ENCODE measurements around the gene CCDC167. TPM values are rescaled to one million over a fixed set of nuclear protein-coding genes. Genes with fewer than 3 reads are reported as not detected.

The CCDC167 gene
- total RNA-seq, 1 donor from 2014 or later: 24.0 TPM

DNA sequence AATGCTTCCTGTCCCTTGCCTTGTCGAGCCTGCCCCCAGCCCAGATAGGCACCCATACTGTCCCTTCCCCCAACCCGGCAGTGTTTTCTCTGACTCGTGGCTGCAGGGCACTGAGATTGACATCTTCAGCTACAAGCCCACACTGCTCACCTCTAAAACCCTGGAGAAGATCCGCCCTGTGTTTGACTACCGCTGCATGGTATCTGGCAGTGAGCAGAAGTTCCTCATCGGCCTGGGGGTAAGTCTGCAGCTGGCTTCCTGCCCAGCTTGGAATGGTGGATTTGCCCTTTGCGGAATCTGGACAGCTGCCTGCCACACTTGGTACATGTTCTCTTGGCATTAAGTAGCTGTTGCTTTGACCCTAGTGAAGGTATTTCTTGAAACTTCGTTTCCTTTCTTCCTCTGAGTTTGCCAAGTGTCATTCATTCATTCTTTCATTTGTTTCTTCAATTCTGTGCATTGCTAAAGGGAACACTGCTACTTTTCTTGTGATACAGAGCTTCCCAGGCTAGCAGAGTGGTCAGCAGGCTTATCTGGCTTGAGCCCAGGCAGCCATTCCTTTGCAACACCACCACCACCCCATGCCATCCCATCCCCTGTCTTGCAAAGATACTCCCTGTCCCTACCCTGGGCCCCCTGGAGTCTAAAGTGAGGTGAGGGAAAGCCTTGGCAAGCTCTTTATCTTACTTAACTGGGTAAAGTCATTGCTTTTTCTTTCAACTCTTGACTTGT, 26.2 kb downstream of the CCDC167 start:
- Histone ChIP-seq H3K4me3 (ENCODE audit: insufficient read depth, low read depth, low read length) (no peak overlapping the region), H3K9me3 (ENCODE audit: insufficient read depth, low read depth, low read length) (no peaks in the 10 kb centered on the region), H4K20me1 (ENCODE audit: insufficient read depth, low read length) (peaks cover 12% of the 10 kb centered on the region), H3K27ac (ENCODE audit: low read depth, low read length) (no peak overlapping the region), H2AFZ (ENCODE audit: low read depth, low read length) (no peak overlapping the region), H3K4me1 (ENCODE audit: insufficient read depth, low read length) (no peaks in the 10 kb centered on the region), H3K27me3 (ENCODE audit: insufficient read depth, low read length) (no peaks in the 10 kb centered on the region), H3K9ac (ENCODE audit: low read length) (no peak overlapping the region), H3K36me3 (ENCODE audit: insufficient read depth, low read length) (peaks cover 14% of the 10 kb centered on the region), H3K79me2 (ENCODE audit: insufficient read depth, low read length) (no peaks in the 10 kb centered on the region), H3K4me2 (ENCODE audit: low read length) (peak overlapping the region; percentile 5)
- no peak for TF ChIP-seq EZH2 (IDR thresholded peaks at IDR 0.05; ENCODE audit: insufficient read depth, low read length)
- TF ChIP-seq, protein P1, sequence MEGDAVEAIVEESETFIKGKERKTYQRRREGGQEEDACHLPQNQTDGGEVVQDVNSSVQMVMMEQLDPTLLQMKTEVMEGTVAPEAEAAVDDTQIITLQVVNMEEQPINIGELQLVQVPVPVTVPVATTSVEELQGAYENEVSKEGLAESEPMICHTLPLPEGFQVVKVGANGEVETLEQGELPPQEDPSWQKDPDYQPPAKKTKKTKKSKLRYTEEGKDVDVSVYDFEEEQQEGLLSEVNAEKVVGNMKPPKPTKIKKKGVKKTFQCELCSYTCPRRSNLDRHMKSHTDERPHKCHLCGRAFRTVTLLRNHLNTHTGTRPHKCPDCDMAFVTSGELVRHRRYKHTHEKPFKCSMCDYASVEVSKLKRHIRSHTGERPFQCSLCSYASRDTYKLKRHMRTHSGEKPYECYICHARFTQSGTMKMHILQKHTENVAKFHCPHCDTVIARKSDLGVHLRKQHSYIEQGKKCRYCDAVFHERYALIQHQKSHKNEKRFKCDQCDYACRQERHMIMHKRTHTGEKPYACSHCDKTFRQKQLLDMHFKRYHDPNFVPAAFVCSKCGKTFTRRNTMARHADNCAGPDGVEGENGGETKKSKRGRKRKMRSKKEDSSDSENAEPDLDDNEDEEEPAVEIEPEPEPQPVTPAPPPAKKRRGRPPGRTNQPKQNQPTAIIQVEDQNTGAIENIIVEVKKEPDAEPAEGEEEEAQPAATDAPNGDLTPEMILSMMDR (IDR thresholded peaks at IDR 0.05; ENCODE audit: insufficient read depth, low read depth, low read length): no peak
- Mint-ChIP-seq H3K27me3 (ENCODE audit: low read depth, unreplicated experiment) (no peaks in the 10 kb centered on the region), H3K4me1 (ENCODE audit: low read depth, unreplicated experiment) (peaks cover 6% of the 10 kb centered on the region), H3K36me3 (ENCODE audit: low read depth, unreplicated experiment) (peaks cover 36% of the 10 kb centered on the region), H3K4me3 (ENCODE audit: unreplicated experiment) (no peak overlapping the region), H3K9me3 (ENCODE audit: unreplicated experiment) (no peaks in the 10 kb centered on the region), H3K27ac (ENCODE audit: unreplicated experiment) (no peak overlapping the region)
- FAIRE-seq: no peak
- peak; percentile 32 for DNase-seq (ENCODE audit: low read depth)

DNA sequence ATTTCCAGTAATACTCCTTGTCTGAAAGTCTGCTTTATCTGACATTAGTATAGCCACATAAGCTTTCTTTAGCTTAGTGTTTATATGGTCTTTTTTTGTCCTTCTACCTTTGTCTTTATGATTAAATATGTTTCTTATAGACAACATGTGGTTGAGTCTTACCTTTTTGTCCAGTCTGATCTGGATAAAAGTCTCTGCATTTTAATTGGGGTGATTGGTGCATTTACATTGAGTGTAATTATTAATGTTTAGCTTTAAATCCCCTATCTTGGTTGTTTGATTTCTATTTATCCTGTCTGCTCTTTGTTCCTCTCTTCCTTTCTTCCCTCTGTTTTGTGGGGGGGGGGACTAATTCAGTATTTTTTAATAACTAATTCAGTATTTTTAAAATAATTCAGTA, 32.0 kb downstream of the CCDC167 start:
- DNase-seq (ENCODE audit: low read depth): no peak
- no peaks in the 10 kb centered on the region for H3K4me1 ChIP-seq (ENCODE audit: insufficient read depth, low read length)
- Mint-ChIP-seq H3K36me3 (ENCODE audit: low read depth, unreplicated experiment) (peaks cover 31% of the 10 kb centered on the region), H3K4me1 (ENCODE audit: low read depth, unreplicated experiment) (no peaks in the 10 kb centered on the region), H3K9me3 (ENCODE audit: unreplicated experiment) (no peaks in the 10 kb centered on the region), H3K27me3 (ENCODE audit: low read depth, unreplicated experiment) (no peaks in the 10 kb centered on the region), H3K27ac (ENCODE audit: unreplicated experiment) (no peak overlapping the region), H3K4me3 (ENCODE audit: unreplicated experiment) (no peak overlapping the region)
- FAIRE-seq: no peak
- H3K4me2 ChIP-seq (ENCODE audit: low read length): no peak overlapping the region
- H3K27me3 ChIP-seq (ENCODE audit: insufficient read depth, low read length): no peaks in the 10 kb centered on the region
- H4K20me1 ChIP-seq (ENCODE audit: insufficient read depth, low read length): no peaks in the 10 kb centered on the region
- H3K36me3 ChIP-seq (ENCODE audit: insufficient read depth, low read length): peaks cover 9% of the 10 kb centered on the region
- no peak for TF ChIP-seq EZH2 (IDR thresholded peaks at IDR 0.05; ENCODE audit: insufficient read depth, low read length)
- TF ChIP-seq, protein P1 (IDR thresholded peaks at IDR 0.05; ENCODE audit: insufficient read depth, low read depth, low read length): no peak
- no peak overlapping the region for H3K27ac ChIP-seq (ENCODE audit: low read depth, low read length)
- no peak overlapping the region for H2AFZ ChIP-seq (ENCODE audit: low read depth, low read length)
- H3K4me3 ChIP-seq (ENCODE audit: insufficient read depth, low read depth, low read length): no peak overlapping the region
- H3K9me3 ChIP-seq (ENCODE audit: insufficient read depth, low read depth, low read length): no peaks in the 10 kb centered on the region
- no peak overlapping the region for H3K9ac ChIP-seq (ENCODE audit: low read length)
- no peaks in the 10 kb centered on the region for H3K79me2 ChIP-seq (ENCODE audit: insufficient read depth, low read length)

DNA sequence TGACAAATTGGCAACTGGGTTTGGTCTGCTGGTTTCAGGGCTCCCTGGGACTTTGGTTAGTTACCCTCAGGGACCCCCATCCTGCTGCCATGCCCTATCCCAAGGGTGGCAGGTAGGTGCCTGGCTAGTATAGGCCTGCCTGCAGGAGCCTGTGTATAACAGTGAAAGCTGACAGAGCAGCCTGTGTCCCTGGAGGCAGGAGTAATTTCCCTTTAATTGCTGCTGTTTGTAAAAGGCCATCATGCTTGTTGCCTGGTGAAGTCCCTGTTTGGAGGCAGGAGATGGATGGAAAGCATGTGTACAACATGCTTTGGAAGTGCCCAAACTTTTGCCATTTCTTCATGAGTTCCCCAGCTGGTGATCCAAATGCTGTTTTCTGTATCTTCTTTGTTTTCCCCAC, 36.6 kb downstream of the CCDC167 start:
- no peak overlapping the region for H3K27ac ChIP-seq (ENCODE audit: low read depth, low read length)
- H3K9me3 Mint-ChIP-seq (ENCODE audit: unreplicated experiment): no peaks in the 10 kb centered on the region
- TF ChIP-seq, protein P1 (IDR thresholded peaks at IDR 0.05; ENCODE audit: insufficient read depth, low read depth, low read length): no peak
- no peak for TF ChIP-seq EZH2 (IDR thresholded peaks at IDR 0.05; ENCODE audit: insufficient read depth, low read length)
- H3K4me3 ChIP-seq (ENCODE audit: insufficient read depth, low read depth, low read length): no peak overlapping the region
- no peak overlapping the region for H3K27ac Mint-ChIP-seq (ENCODE audit: unreplicated experiment)
- H3K27me3 Mint-ChIP-seq (ENCODE audit: low read depth, unreplicated experiment): no peaks in the 10 kb centered on the region
- H3K4me3 Mint-ChIP-seq (ENCODE audit: unreplicated experiment): no peak overlapping the region
- peaks cover 51% of the 10 kb centered on the region for H3K36me3 Mint-ChIP-seq (ENCODE audit: low read depth, unreplicated experiment)
- DNase-seq (ENCODE audit: low read depth) (no peak), FAIRE-seq (no peak)
- H3K4me1 Mint-ChIP-seq (ENCODE audit: low read depth, unreplicated experiment): peaks cover 13% of the 10 kb centered on the region
- no peaks in the 10 kb centered on the region for H3K4me1 ChIP-seq (ENCODE audit: insufficient read depth, low read length)
- no peaks in the 10 kb centered on the region for H3K9me3 ChIP-seq (ENCODE audit: insufficient read depth, low read depth, low read length)
- no peak overlapping the region for H3K9ac ChIP-seq (ENCODE audit: low read length)
- no peak overlapping the region for H2AFZ ChIP-seq (ENCODE audit: low read depth, low read length)
- H4K20me1 ChIP-seq (ENCODE audit: insufficient read depth, low read length): no peaks in the 10 kb centered on the region
- H3K36me3 ChIP-seq (ENCODE audit: insufficient read depth, low read length): peaks cover 27% of the 10 kb centered on the region
- H3K27me3 ChIP-seq (ENCODE audit: insufficient read depth, low read length): no peaks in the 10 kb centered on the region
- no peaks in the 10 kb centered on the region for H3K79me2 ChIP-seq (ENCODE audit: insufficient read depth, low read length)
- no peak overlapping the region for H3K4me2 ChIP-seq (ENCODE audit: low read length)
